NCI-H748 treated with DMSO at 0.1 percent for 48 hours (cell line): ENCODE data around the gene TBCA.

Source experiments
- DNase-seq: peaks from one replicate; lab custom pipeline; 2025; lab: John Stamatoyannopoulos, UW

Gene TBCA

DNA sequence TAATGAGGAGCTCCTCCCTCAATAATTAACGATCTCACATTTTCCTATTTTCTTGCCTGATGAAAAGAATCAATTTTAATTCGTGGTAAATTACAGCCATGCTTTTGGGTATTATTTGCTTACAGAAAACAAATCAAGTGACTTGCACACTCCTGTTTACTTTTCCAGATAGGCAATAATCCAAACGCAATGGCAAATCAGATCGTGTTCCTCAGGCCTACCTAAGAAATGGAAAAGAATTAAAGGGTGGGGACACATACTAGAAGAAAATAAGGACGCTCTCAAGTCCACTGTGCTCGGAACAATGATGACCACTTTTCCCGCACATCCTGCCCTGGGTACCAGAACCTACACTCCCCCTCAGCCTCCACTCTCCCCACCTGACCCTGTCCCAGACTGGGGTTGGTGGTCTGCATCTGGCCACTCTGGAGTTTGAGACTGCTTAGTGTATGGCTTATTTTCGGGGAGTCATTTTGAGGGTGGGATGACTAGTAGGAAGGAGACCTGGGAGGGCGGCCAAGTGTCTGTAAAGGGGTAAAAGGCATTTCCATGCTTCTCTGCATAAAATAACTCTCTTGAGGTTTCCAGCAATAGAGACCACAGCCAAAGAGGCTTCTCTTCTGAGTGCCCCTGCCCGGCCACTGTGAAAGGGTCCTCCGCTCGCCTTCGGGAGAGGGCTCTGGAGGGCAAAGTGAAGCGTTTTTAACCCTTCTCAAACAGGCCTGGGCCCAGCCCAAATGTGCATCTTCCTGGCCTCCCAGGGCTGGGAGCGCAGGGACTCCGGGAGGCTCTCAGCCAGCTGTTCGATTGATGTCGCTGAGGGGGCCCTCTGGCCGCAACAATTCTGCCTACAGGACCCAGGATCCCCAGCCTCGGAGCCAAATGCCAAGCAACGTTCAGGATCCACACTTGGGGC, 133.1 kb downstream of the TBCA start:
- DNase-seq = no peak

DNA sequence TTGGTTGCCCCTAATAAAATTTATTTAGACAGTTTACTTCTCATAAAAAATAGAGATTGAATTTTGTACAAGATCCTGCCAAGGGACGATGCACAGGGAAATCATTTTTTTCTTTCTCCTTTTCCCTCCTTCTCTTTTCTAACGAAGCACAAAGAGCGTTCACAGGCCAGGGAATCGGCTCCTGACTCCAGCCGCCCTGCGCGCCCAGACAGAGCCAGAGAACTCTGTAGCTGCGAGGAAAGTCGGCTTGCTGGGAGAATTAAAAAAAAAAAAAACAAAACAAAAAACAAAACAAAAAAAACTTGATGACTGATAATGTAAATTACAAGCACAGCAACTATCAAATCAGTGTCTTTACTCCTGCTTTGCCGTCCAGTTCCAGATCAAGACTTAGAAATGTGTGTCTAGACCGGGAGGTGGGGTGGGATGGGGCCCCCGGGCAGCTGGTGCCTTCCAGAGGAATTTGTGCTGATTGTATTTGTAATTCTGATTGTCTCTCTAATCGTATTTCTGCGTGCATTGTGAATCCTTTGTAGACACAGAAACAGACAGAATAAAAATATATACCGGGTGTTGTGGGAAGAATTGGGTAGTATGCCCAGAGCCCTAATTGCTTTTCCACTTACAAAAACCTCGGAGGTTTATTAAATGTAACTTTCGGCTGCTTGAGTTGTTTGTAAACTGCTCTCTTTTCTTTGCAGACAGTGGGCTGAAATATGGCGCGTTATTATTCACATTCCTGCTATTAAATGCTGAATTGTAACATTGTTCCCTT, 134.0 kb downstream of the TBCA start:
- DNase-seq = no peak

DNA sequence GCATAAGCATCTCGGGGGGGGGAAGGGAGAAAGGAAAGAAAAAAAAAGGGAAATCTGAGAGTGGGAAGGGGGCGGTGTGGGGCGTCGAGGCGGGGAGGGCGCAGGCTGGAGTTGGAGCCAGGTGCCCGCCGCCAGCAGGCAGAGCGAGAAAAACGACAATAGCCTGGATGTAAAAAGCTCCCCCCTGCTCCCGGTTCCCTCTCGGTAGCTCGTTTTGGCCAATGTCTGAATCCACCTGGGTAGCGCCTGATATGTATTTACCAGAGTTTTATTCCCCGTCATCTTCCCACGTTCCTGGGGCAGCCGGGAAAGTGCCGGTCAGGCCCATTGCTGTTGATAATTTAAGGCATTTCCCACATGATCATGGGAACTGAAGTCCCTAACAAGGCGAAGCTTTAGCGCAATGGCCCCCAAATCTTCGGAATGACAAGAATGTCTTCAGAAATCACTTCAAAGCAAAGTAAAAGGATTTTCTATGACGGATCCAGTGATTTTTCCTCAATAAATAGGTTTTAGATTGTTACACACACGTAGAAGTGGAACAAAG, 134.7 kb downstream of the TBCA start:
- no peak for DNase-seq
